H9 (cell line): Measurements from ENCODE around the gene PHLDA2. TPM values are rescaled to one million over a fixed set of nuclear protein-coding genes. Genes with fewer than 3 reads are reported as not detected.

Source experiments
- DNase-seq: peaks from one replicate; pipeline ENCODE4 v3.0.0-alpha.2; 2017
- H2AFZ ChIP-seq: one replicate; pipeline ENCODE4 v1.6.1; 2013; ENCODE audit warnings: mild to moderate bottlenecking, low read length, control low read depth, moderate library complexity
- H2AK5ac ChIP-seq: 2 replicates; pipeline ENCODE4 v1.6.1; 2013; ENCODE audit warnings: low read length, control low read depth, mixed read lengths; ENCODE audit not compliant: insufficient read length
- H2BK120ac ChIP-seq: one replicate; pipeline ENCODE4 v1.6.1; 2013; ENCODE audit warnings: low read depth, mild to moderate bottlenecking, low read length, control low read depth, inconsistent platforms; ENCODE audit not compliant: poor library complexity, severe bottlenecking
- H2BK12ac ChIP-seq: 2 replicates; pipeline ENCODE4 v1.6.1; 2013; ENCODE audit warnings: low read length, control low read depth, mixed read lengths, low read depth; ENCODE audit not compliant: insufficient read length
- H2BK15ac ChIP-seq: 2 replicates; pipeline ENCODE4 v1.6.1; 2013; ENCODE audit warnings: low read depth, low read length, control low read depth
- H2BK20ac ChIP-seq: one replicate; pipeline ENCODE4 v1.6.1; 2013; ENCODE audit warnings: low read depth, mild to moderate bottlenecking, low read length, control low read depth, inconsistent platforms; ENCODE audit not compliant: poor library complexity, severe bottlenecking
- H2BK5ac ChIP-seq: 2 replicates; pipeline ENCODE4 v1.6.1; 2013; ENCODE audit warnings: low read length, control low read depth, mixed read lengths; ENCODE audit not compliant: insufficient read length
- H3K14ac ChIP-seq: 2 replicates; pipeline ENCODE4 v1.6.1; 2013; ENCODE audit warnings: low read length, control low read depth; ENCODE audit not compliant: insufficient read depth
- H3K18ac ChIP-seq: 2 replicates; pipeline ENCODE4 v1.6.1; 2013; ENCODE audit warnings: low read depth, mild to moderate bottlenecking, mixed read lengths, low read length, control low read depth; ENCODE audit not compliant: insufficient read length
- H3K23ac ChIP-seq: 2 replicates; pipeline ENCODE4 v1.6.1; 2013; ENCODE audit warnings: low read length, control low read depth, mixed read lengths, low read depth; ENCODE audit not compliant: insufficient read length
- H3K23me2 ChIP-seq: 2 replicates; pipeline ENCODE4 v1.6.1; 2013; ENCODE audit warnings: low read depth, mild to moderate bottlenecking, mixed read lengths, low read length, control low read depth; ENCODE audit not compliant: insufficient read length, poor library complexity, severe bottlenecking
- H3K27ac ChIP-seq: 2 replicates; pipeline ENCODE4 v1.5.1; 2013; ENCODE audit warnings: low read length, control low read depth, mixed read lengths, low read depth; ENCODE audit not compliant: insufficient read length
- H3K27me3 ChIP-seq: 2 replicates; pipeline ENCODE4 v1.6.1; 2013; ENCODE audit warnings: low read length, control low read depth, inconsistent platforms; ENCODE audit not compliant: insufficient read depth
- H3K4ac ChIP-seq: 2 replicates; pipeline ENCODE4 v1.6.1; 2013; ENCODE audit warnings: low read depth, mild to moderate bottlenecking, control low read depth, inconsistent platforms, low read length, moderate library complexity
- H3K4me1 ChIP-seq: 2 replicates; pipeline ENCODE4 v1.6.1; 2013; ENCODE audit warnings: low read length, control low read depth, inconsistent platforms; ENCODE audit not compliant: insufficient read depth
- H3K4me2 ChIP-seq: 2 replicates; pipeline ENCODE4 v1.6.1; 2013; ENCODE audit warnings: low read length, control low read depth, mixed read lengths; ENCODE audit not compliant: insufficient read length, insufficient read depth
- H3K56ac ChIP-seq: 2 replicates; pipeline ENCODE4 v1.6.1; 2013; ENCODE audit warnings: low read depth, mild to moderate bottlenecking, mixed read lengths, low read length, control low read depth; ENCODE audit not compliant: insufficient read length
- H3K79me1 ChIP-seq: 2 replicates; pipeline ENCODE4 v1.6.1; 2013; ENCODE audit warnings: low read depth, mild to moderate bottlenecking, moderate library complexity, low read length, control low read depth, inconsistent platforms; ENCODE audit not compliant: insufficient read depth, poor library complexity, severe bottlenecking
- H3K79me2 ChIP-seq: 2 replicates; pipeline ENCODE4 v1.6.1; 2013; ENCODE audit warnings: low read length, control low read depth, inconsistent platforms; ENCODE audit not compliant: insufficient read depth
- H3K9ac ChIP-seq: 2 replicates; pipeline ENCODE4 v1.6.1; 2013; ENCODE audit warnings: low read length, control low read depth, mixed read lengths; ENCODE audit not compliant: insufficient read length; ENCODE audit errors: extremely low read depth
- H3K9me3 ChIP-seq: one replicate; pipeline ENCODE4 v1.6.1; 2013; ENCODE audit warnings: low read depth, low read length, inconsistent platforms; ENCODE audit not compliant: control insufficient read depth
- H3T11ph ChIP-seq: one replicate; pipeline ENCODE4 v1.6.1; 2013; ENCODE audit warnings: mild to moderate bottlenecking, low read length, control low read depth, inconsistent platforms
- H4K20me1 ChIP-seq: one replicate; pipeline ENCODE4 v1.6.1; 2013; ENCODE audit not compliant: control insufficient read depth, insufficient read length, insufficient read depth
- H4K5ac ChIP-seq: 2 replicates; pipeline ENCODE4 v1.6.1; 2013; ENCODE audit warnings: low read depth, mild to moderate bottlenecking, mixed read lengths, low read length, control low read depth; ENCODE audit not compliant: insufficient read length
- H4K8ac ChIP-seq: replicated peaks from 2 replicates; pipeline ENCODE4 v1.6.1; 2013; ENCODE audit warnings: low read length, control low read depth, mixed read lengths, low read depth; ENCODE audit not compliant: insufficient read length
- H4K91ac ChIP-seq: 2 replicates; pipeline ENCODE4 v1.6.1; 2013; ENCODE audit warnings: low read depth, mild to moderate bottlenecking, moderate library complexity, mixed read lengths, low read length, control low read depth; ENCODE audit not compliant: insufficient read length
- H3K27ac Mint-ChIP-seq, 3 experiments: 2 replicates in 2 of 3; 3 replicates in 1 of 3; pipeline ENCODE4 v1.8.0; 2020 to 2021; ENCODE audit warnings: mixed read lengths in 3 of 3, mild to moderate bottlenecking in 1 of 3, moderate library complexity in 1 of 3
- H3K27me3 Mint-ChIP-seq: 2 replicates; pipeline ENCODE4 v1.8.0; 2021; ENCODE audit warnings: low read depth, mild to moderate bottlenecking, moderate library complexity, mixed read lengths
- H3K36me3 Mint-ChIP-seq, 3 experiments: 2 replicates in 2 of 3; 3 replicates in 1 of 3; pipeline ENCODE4 v1.8.0; 2020 to 2021; ENCODE audit warnings: low read depth in 3 of 3, mixed read lengths in 3 of 3; ENCODE audit not compliant: insufficient read depth in 1 of 3
- H3K4me1 Mint-ChIP-seq, 2 experiments: 2 replicates each; pipeline ENCODE4 v1.8.0; 2020; ENCODE audit warnings: mixed read lengths in 2 of 2
- H3K4me3 Mint-ChIP-seq, 2 experiments: 2 replicates in 1 of 2; 3 replicates in 1 of 2; pipeline ENCODE4 v1.8.0; 2020 to 2021; ENCODE audit warnings: mild to moderate bottlenecking in 2 of 2, mixed read lengths in 2 of 2, moderate library complexity in 1 of 2
- H3K9me3 Mint-ChIP-seq, 2 experiments: 2 replicates in 1 of 2; 3 replicates in 1 of 2; pipeline ENCODE4 v1.8.0; 2020; ENCODE audit warnings: mild to moderate bottlenecking in 2 of 2, mixed read lengths in 2 of 2, moderate library complexity in 1 of 2
- CTCF ChIP-seq: fragments of 200-600 bp; sonication (generic); conservative IDR thresholded peaks from 3 replicates; pipeline ENCODE4 v1.8.0; 2021; ENCODE audit warnings: antibody characterized with exemption, mild to moderate bottlenecking
- WGBS: extraction: QIAGEN DNeasy Blood & Tissue Kit; methylation state at CpG from one replicate; pipeline ENCODE4 v1.1.7; 2013; ENCODE audit warnings: missing lambda C conversion rate, low lambda C conversion rate, mixed read lengths; ENCODE audit not compliant: insufficient read length; ENCODE audit errors: extremely low coverage; 5-methylcytosine and 5-hydroxymethylcytosine counted together
- total RNA-seq: library from RNA; stranded (reverse); gene quantifications from 2 replicates; pipeline ENCODE4 v1.2.1, GENCODE V29; 2021

The PHLDA2 gene
- total RNA-seq, 1 experiment from 2014 or later = 42.8 TPM

GRCh38 chr11:2911088-2911784, 18.0 kb downstream of the PHLDA2 start:
- Histone ChIP-seq H3K79me2 (no peaks in the 10 kb centered on the region), H3K14ac (no peak overlapping the region; the same call in 1 of the 2 replicates), H3K79me1 (no peaks in the 10 kb centered on the region), H3K23ac (no peak overlapping the region), H3K56ac (no peak overlapping the region), H3K4me2 (no peak overlapping the region), H2AFZ (no peak overlapping the region), H3K9me3 (no peaks in the 10 kb centered on the region), H3K4ac (no peak overlapping the region), H3K18ac (no peak overlapping the region), H2BK15ac (no peak overlapping the region), H2BK120ac (no peak overlapping the region), H4K20me1 (peaks cover 2% of the 10 kb centered on the region), H2BK5ac (no peak overlapping the region), H3K27me3 (no peaks in the 10 kb centered on the region), H4K8ac (no peak overlapping the region), H3K27ac (no peak overlapping the region), H3K23me2 (no peaks in the 10 kb centered on the region), H3T11ph (no peak overlapping the region), H2BK12ac (no peak overlapping the region), H4K5ac (no peak overlapping the region), H3K4me1 (no peaks in the 10 kb centered on the region), H2AK5ac (no peak overlapping the region), H4K91ac (no peak overlapping the region), H2BK20ac (no peak overlapping the region), H3K9ac (no peak overlapping the region)
- no CpG with 5 or more reads among the region's 18 CpGs for WGBS
- TF ChIP-seq CTCF = no peak
- Mint-ChIP-seq H3K4me1 (peaks cover 10% of the 10 kb centered on the region in 2 experiments; a peak in 3 of 4 replicates), H3K9me3 (peaks cover 0 to 7% of the 10 kb centered on the region in 2 experiments; a peak in 2 of 5 replicates), H3K27ac (no peak overlapping the region), H3K36me3 (peaks cover 0 to 5% (median 3%) of the 10 kb centered on the region in 3 experiments; a peak in 3 of 7 replicates), H3K4me3 (no peak overlapping the region), H3K27me3 (peaks cover 6% of the 10 kb centered on the region)
- no peak for DNase-seq
